Ovary (tissue), 9 donors: Measurements from ENCODE around the gene CACNG5. TPM values are rescaled to one million over a fixed set of nuclear protein-coding genes. Genes with fewer than 3 reads are reported as not detected.

Source experiments
- DNase-seq, 5 donors: peaks; one replicate each; pipeline ENCODE4 v3.0.0-alpha.2; 2019 to 2020
- H3K27ac ChIP-seq, 2 donors: fragments of 200-600 bp; one replicate each; pipeline versions ENCODE4 v1.5.1 to v1.8.0; 2019 to 2022
- H3K27me3 ChIP-seq: fragments of 200-600 bp; one replicate; pipeline ENCODE4 v1.8.0; 2022
- H3K36me3 ChIP-seq: fragments of 200-600 bp; sonication (generic); one replicate; pipeline ENCODE4 v1.5.1; 2019
- H3K4me1 ChIP-seq: one replicate; pipeline ENCODE4 v1.8.1; 2013; ENCODE audit warnings: mild to moderate bottlenecking, moderate library complexity; ENCODE audit not compliant: insufficient read depth
- H3K4me3 ChIP-seq: fragments of 200-600 bp; sonication (generic); one replicate; pipeline ENCODE4 v1.5.1; 2017
- H3K9me3 ChIP-seq, 2 donors: fragments of 200-600 bp in 1 of 2; sonication (generic) in 1 of 2; one replicate each; pipeline versions ENCODE4 v1.5.1 to v1.8.1; 2013 to 2019; ENCODE audit warnings: mild to moderate bottlenecking in 1 of 2, moderate library complexity in 1 of 2
- CTCF ChIP-seq, 3 donors: fragments of 450-650 bp in 2 of 3; fragments of 200-600 bp in 1 of 3; IDR thresholded peaks; one replicate each; pipeline versions ENCODE4 v1.5.1 to v1.8.0; 2016 to 2022; ENCODE audit warnings: antibody characterized with exemption in 3 of 3, mild to moderate bottlenecking in 1 of 3
- EP300 ChIP-seq: sonication (generic); formaldehyde crosslinking; IDR thresholded peaks from one replicate; pipeline ENCODE4 v1.6.1; 2017; ENCODE audit warnings: antibody characterized with exemption
- POLR2A ChIP-seq: fragments of 450-650 bp; IDR thresholded peaks from one replicate; pipeline ENCODE4 v1.6.1; 2017; ENCODE audit warnings: antibody characterized with exemption, mild to moderate bottlenecking, moderate library complexity
- WGBS, 3 donors: extraction: QIAGEN DNeasy Blood & Tissue Kit in 1 of 3; methylation state at CpG; one replicate each; pipeline versions ENCODE4 v1.1.5 to v1.1.7; 2013 to 2017; 5-methylcytosine and 5-hydroxymethylcytosine counted together
- intact Hi-C, 4 donors: fragments of 100-400 bp; cut with DNase I; formaldehyde crosslinking; loops; one replicate each; pipeline versions ENCODE4 v1.11.0 to v1.15.1; 2022 to 2023
- polyA plus RNA-seq, 2 donors: library from polyadenylated mRNA; stranded (reverse); fragments of 200-250 nt in 1 of 2; fragments of 350-450 nt in 1 of 2; fragmentation: Illumina TruSeq in 1 of 2; extraction: RNeasy Lipid Tissue Mini Kit (QIAGEN cat#74804) in 1 of 2; gene quantifications; one replicate each; pipeline ENCODE4 v1.2.3, GENCODE V29; 2013 to 2014
- total RNA-seq, 7 donors: library from RNA; depleted of rRNA in 2 of 7; stranded (reverse); fragments of >200 nt in 2 of 7; fragmentation: NEBNext Ultra II Directional in 3 of 7; extraction: Animal tissue kit (Norgen Biotek cat#: 25700) in 3 of 7; gene quantifications; one replicate each; pipeline versions ENCODE4 v1.1.0 to v1.2.4, GENCODE V29; 2016 to 2023
- donor health status: DM: no; HTN: no; CAD: no; lungs with moderate emphysema.
- donor health status: DM: no; HTN: no; CAD: no.
- donor health status: Bipolar disorder and iron deficiency.
- donor health status: DM: yes; HTN: yes; CAD: no.
- donor health status: DM: no; HTN: no; CAD: no.
- donor health status: DM: yes; HTN: yes; CAD: no.

Gene CACNG5
- total and polyA plus RNA-seq, 9 donors = not detected

GRCh38 chr17:66807182-66807581 lies 27.7 kb upstream of the CACNG5 start:
- no peak for DNase-seq
- TF ChIP-seq POLR2A (no peak), EP300 (no peak), CTCF (IDR thresholded peaks at IDR 0.05) (no peak)
- 62 to 63% (median 63%) methylated on average over 10 of the region's 10 CpGs for WGBS, 3 donors
- Histone ChIP-seq H3K36me3 (no peaks in the 10 kb centered on the region), H3K9me3 (no peaks in the 10 kb centered on the region), H3K27ac (no peak overlapping the region), H3K4me3 (no peak overlapping the region), H3K27me3 (no peaks in the 10 kb centered on the region), H3K4me1 (no peaks in the 10 kb centered on the region)
- intact Hi-C loops = no loop called here

GRCh38 chr17:66809408-66809807 lies 25.5 kb upstream of the CACNG5 start:
- no peak for TF ChIP-seq CTCF (IDR thresholded peaks at IDR 0.05)
- no peak for TF ChIP-seq EP300
- TF ChIP-seq POLR2A = no peak
- 86 to 88% (median 87%) methylated on average over 5 of the region's 5 CpGs for WGBS, 3 donors
- Histone ChIP-seq H3K4me3 (no peak overlapping the region), H3K4me1 (no peaks in the 10 kb centered on the region), H3K36me3 (no peaks in the 10 kb centered on the region), H3K27ac (no peak overlapping the region), H3K9me3 (no peaks in the 10 kb centered on the region), H3K27me3 (no peaks in the 10 kb centered on the region)
- DNase-seq = no peak
- intact Hi-C loops = no loop called here

GRCh38 chr17:66810951-66811682 lies 23.8 kb upstream of the CACNG5 start:
- intact Hi-C loops = no loop called here
- no peak for DNase-seq
- H3K36me3 ChIP-seq = no peaks in the 10 kb centered on the region
- no peak overlapping the region for H3K4me3 ChIP-seq
- H3K4me1 ChIP-seq = no peaks in the 10 kb centered on the region
- 85 to 91% (median 85%) methylated on average over 12 of the region's 12 CpGs for WGBS, 3 donors
- no peak for TF ChIP-seq EP300
- no peak for TF ChIP-seq POLR2A
- no peak for TF ChIP-seq CTCF (IDR thresholded peaks at IDR 0.05)
- no peaks in the 10 kb centered on the region for H3K27me3 ChIP-seq
- no peak overlapping the region for H3K27ac ChIP-seq
- H3K9me3 ChIP-seq = no peaks in the 10 kb centered on the region

- intact Hi-C loops = no loop called here
- WGBS, 3 donors = 48 to 78% (median 51%) methylated on average over 9 of the region's 9 CpGs
Measured at GRCh38 chr17:66811683-66812054, 23.2 kb upstream of the CACNG5 start.

GRCh38 chr17:66812571-66812970 lies 22.3 kb upstream of the CACNG5 start:
- H3K4me3 ChIP-seq = no peak overlapping the region
- intact Hi-C loops = no loop called here
- no peak for DNase-seq
- H3K9me3 ChIP-seq = no peaks in the 10 kb centered on the region
- TF ChIP-seq EP300 = no peak
- TF ChIP-seq CTCF (IDR thresholded peaks at IDR 0.05) = no peak
- 85 to 88% (median 88%) methylated on average over 5 of the region's 5 CpGs for WGBS, 3 donors
- H3K4me1 ChIP-seq = no peaks in the 10 kb centered on the region
- no peak overlapping the region for H3K27ac ChIP-seq
- no peaks in the 10 kb centered on the region for H3K27me3 ChIP-seq
- no peaks in the 10 kb centered on the region for H3K36me3 ChIP-seq

More at GRCh38 chr17:66811683-66812054, 23.2 kb upstream of the CACNG5 start:
- DNase-seq = no peak
- Histone ChIP-seq H3K4me3 (no peak overlapping the region), H3K27ac (no peak overlapping the region), H3K36me3 (no peaks in the 10 kb centered on the region), H3K27me3 (no peaks in the 10 kb centered on the region), H3K4me1 (no peaks in the 10 kb centered on the region), H3K9me3 (no peaks in the 10 kb centered on the region)
- no peak for TF ChIP-seq EP300
- TF ChIP-seq POLR2A = no peak
